ENCODE measurements around the gene DPCD.
A peak's percentile ranks its signal among the peaks of the same experiment; 100 is the strongest.

The DPCD gene

GRCh38 chr10:101587725-101588653 lies at the start of gene DPCD, which contains the start of gene POLL:
TSS of gene DPCD (plus strand) at chr10:101588321. CDS start at chr10:101588337, 16 bp downstream.
TSS of gene POLL (minus strand) at chr10:101588257. CDS start at chr10:101587360, 897 bp downstream.
- DNase-seq (ENCODE audit: insufficient read length, low spot score) (peak; percentile 99), FAIRE-seq (peak; percentile 11)
- TF ChIP-seq CTCF (IDR thresholded peaks at IDR 0.05; ENCODE audit: insufficient read depth, missing control alignments) = no peak

- FAIRE-seq = no peak
- TF ChIP-seq CTCF (IDR thresholded peaks at IDR 0.05; ENCODE audit: insufficient read depth, missing control alignments) = no peak
- DNase-seq (ENCODE audit: insufficient read length, low spot score) = no peak
Measured at GRCh38 chr10:101538446-101538845, 49.7 kb upstream of the DPCD start.

- FAIRE-seq = no peak
- DNase-seq (ENCODE audit: insufficient read length, low spot score) = no peak
- no peak for TF ChIP-seq CTCF (IDR thresholded peaks at IDR 0.05; ENCODE audit: insufficient read depth, missing control alignments)
Measured at GRCh38 chr10:101545898-101546297, 42.2 kb upstream of the DPCD start.

GRCh38 chr10:101550965-101551364 lies 37.2 kb upstream of the DPCD start:
- no peak for TF ChIP-seq CTCF (IDR thresholded peaks at IDR 0.05; ENCODE audit: insufficient read depth, missing control alignments)
- DNase-seq (ENCODE audit: insufficient read length, low spot score) = no peak
- no peak for FAIRE-seq

GRCh38 chr10:101552442-101552841 lies 35.7 kb upstream of the DPCD start:
- TF ChIP-seq CTCF (IDR thresholded peaks at IDR 0.05; ENCODE audit: insufficient read depth, missing control alignments) = no peak
- FAIRE-seq (no peak), DNase-seq (ENCODE audit: insufficient read length, low spot score) (no peak)

GRCh38 chr10:101557541-101557940 lies 30.6 kb upstream of the DPCD start:
- TF ChIP-seq CTCF (IDR thresholded peaks at IDR 0.05; ENCODE audit: insufficient read depth, missing control alignments) = no peak
- DNase-seq (ENCODE audit: insufficient read length, low spot score) (no peak), FAIRE-seq (no peak)

GRCh38 chr10:101558204-101558603 lies 29.9 kb upstream of the DPCD start:
- no peak for TF ChIP-seq CTCF (IDR thresholded peaks at IDR 0.05; ENCODE audit: insufficient read depth, missing control alignments)
- FAIRE-seq = no peak
- DNase-seq (ENCODE audit: insufficient read length, low spot score) = no peak
